Psoas muscle (tissue), 8 donors: Measurements from ENCODE around the gene CBFA2T2. TPM values are rescaled to one million over a fixed set of nuclear protein-coding genes. Genes with fewer than 3 reads are reported as not detected.

Source experiments
- ATAC-seq, 4 donors: fragments of 200-7000 bp; cut with Tn5 transposase; one replicate each; pipeline ENCODE4 v1.9.1; 2020; ENCODE audit warnings: moderate library complexity in 3 of 4, mild to moderate bottlenecking in 2 of 4
- DNase-seq, 2 donors: peaks; one replicate each; pipeline ENCODE4 v3.0.0-alpha.2; 2020
- H3K27ac ChIP-seq: fragments of 200-600 bp; one replicate; pipeline ENCODE4 v1.8.0; 2022
- H3K27me3 ChIP-seq, 3 donors: fragments of 200-600 bp in 1 of 3; one replicate each; pipeline versions ENCODE4 v1.6.1 to v1.8.0; 2013 to 2022; ENCODE audit warnings: low read length in 2 of 3, mild to moderate bottlenecking in 2 of 3, moderate library complexity in 1 of 3; ENCODE audit not compliant: insufficient read depth in 3 of 3
- H3K36me3 ChIP-seq, 2 donors: fragments of 200-600 bp in 1 of 2; one replicate each; pipeline versions ENCODE4 v1.6.1 to v1.8.0; 2013 to 2022; ENCODE audit warnings: low read depth in 1 of 2, mild to moderate bottlenecking in 1 of 2, moderate library complexity in 1 of 2; ENCODE audit not compliant: insufficient read depth in 1 of 2
- H3K4me1 ChIP-seq: fragments of 200-600 bp; one replicate; pipeline ENCODE4 v1.8.0; 2022
- H3K4me3 ChIP-seq: fragments of 200-600 bp; one replicate; pipeline ENCODE4 v1.8.0; 2022; ENCODE audit warnings: mild to moderate bottlenecking
- H3K9me3 ChIP-seq: fragments of 200-600 bp; one replicate; pipeline ENCODE4 v1.8.0; 2022
- WGBS, 3 donors: extraction: QIAGEN DNeasy Blood & Tissue Kit; methylation state at CpG; one replicate each; pipeline versions ENCODE4 v1.1.6 to v1.1.7; 2013; 5-methylcytosine and 5-hydroxymethylcytosine counted together
- intact Hi-C, 2 donors: fragments of 100-400 bp; cut with DNase I; formaldehyde crosslinking; loops; one replicate each; pipeline versions ENCODE4 v1.11.0 to v1.14.2; 2022
- polyA plus RNA-seq, 3 donors: library from polyadenylated mRNA; stranded (reverse); fragments of 200-250 nt; gene quantifications; one replicate each; pipeline ENCODE4 v1.2.3, GENCODE V29; 2013
- total RNA-seq, 4 donors: library from RNA; stranded (reverse); fragmentation: NEBNext Ultra II Directional in 2 of 4; extraction: Animal tissue kit (Norgen Biotek cat#: 25700) in 2 of 4; gene quantifications; one replicate each; pipeline versions ENCODE4 v1.2.1 to v1.2.4, GENCODE V29; 2021 to 2023
- TF ChIP-seq, protein P1 (sequence below): fragments of 200-600 bp; IDR thresholded peaks from one replicate; pipeline ENCODE4 v1.8.0; 2022; ENCODE audit warnings: antibody characterized with exemption
- donor health status: healthy with polysubstance abuse.
- donor health status: DM: no; HTN: no; CAD: no; lungs with moderate emphysema.
- donor health status: Bipolar disorder and iron deficiency.
- donor health status: healthy.
- donor health status: DM: yes; HTN: yes; CAD: no.
- donor health status: DM: no; HTN: no; CAD: no.
- donor health status: DM: no; HTN: no; CAD: no.
- donor health status: DM: yes; HTN: yes; CAD: no.

Gene CBFA2T2
- total and polyA plus RNA-seq, 7 donors, result 3.8 to 9.3 (median 7.0) TPM

DNA sequence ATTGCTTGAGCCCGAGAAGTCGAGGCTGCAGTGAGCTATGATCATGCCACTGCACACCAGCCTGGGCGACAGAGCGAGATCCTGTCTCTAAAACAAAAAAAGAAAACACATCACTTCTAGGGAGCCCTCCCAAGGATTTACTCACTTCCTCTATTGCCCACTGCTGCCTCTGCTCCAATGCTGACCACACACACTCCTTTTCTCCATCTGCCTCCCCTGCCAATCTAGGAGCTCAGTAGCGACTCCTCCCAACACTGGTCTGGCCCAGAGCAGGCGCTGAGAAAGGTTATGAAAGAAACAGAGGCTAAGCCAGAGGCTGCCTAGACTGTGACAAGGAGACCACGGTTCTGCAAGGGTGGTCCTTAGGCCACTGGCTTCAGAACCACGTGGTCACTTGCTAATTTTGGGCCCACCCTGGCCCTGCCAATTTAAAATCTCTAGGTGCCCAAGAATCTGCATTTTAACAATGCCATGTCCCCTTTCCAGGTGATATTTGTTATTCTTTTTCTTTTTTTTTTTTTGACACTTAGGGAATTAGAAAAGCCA, 197.5 kb downstream of the CBFA2T2 start:
- Histone ChIP-seq H3K4me3 (no peak overlapping the region), H3K9me3 (no peaks in the 10 kb centered on the region), H3K36me3 (no peaks in the 10 kb centered on the region), H3K4me1 (peaks cover 4% of the 10 kb centered on the region), H3K27ac (no peak overlapping the region), H3K27me3 (no peaks in the 10 kb centered on the region)
- TF ChIP-seq, protein P1, sequence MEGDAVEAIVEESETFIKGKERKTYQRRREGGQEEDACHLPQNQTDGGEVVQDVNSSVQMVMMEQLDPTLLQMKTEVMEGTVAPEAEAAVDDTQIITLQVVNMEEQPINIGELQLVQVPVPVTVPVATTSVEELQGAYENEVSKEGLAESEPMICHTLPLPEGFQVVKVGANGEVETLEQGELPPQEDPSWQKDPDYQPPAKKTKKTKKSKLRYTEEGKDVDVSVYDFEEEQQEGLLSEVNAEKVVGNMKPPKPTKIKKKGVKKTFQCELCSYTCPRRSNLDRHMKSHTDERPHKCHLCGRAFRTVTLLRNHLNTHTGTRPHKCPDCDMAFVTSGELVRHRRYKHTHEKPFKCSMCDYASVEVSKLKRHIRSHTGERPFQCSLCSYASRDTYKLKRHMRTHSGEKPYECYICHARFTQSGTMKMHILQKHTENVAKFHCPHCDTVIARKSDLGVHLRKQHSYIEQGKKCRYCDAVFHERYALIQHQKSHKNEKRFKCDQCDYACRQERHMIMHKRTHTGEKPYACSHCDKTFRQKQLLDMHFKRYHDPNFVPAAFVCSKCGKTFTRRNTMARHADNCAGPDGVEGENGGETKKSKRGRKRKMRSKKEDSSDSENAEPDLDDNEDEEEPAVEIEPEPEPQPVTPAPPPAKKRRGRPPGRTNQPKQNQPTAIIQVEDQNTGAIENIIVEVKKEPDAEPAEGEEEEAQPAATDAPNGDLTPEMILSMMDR, result no peak
- WGBS, 3 donors, result 79 to 85% (median 80%) methylated on average over 8 of the region's 8 CpGs
- no peak for ATAC-seq
- intact Hi-C loops, result no loop called here
- DNase-seq, result no peak

DNA sequence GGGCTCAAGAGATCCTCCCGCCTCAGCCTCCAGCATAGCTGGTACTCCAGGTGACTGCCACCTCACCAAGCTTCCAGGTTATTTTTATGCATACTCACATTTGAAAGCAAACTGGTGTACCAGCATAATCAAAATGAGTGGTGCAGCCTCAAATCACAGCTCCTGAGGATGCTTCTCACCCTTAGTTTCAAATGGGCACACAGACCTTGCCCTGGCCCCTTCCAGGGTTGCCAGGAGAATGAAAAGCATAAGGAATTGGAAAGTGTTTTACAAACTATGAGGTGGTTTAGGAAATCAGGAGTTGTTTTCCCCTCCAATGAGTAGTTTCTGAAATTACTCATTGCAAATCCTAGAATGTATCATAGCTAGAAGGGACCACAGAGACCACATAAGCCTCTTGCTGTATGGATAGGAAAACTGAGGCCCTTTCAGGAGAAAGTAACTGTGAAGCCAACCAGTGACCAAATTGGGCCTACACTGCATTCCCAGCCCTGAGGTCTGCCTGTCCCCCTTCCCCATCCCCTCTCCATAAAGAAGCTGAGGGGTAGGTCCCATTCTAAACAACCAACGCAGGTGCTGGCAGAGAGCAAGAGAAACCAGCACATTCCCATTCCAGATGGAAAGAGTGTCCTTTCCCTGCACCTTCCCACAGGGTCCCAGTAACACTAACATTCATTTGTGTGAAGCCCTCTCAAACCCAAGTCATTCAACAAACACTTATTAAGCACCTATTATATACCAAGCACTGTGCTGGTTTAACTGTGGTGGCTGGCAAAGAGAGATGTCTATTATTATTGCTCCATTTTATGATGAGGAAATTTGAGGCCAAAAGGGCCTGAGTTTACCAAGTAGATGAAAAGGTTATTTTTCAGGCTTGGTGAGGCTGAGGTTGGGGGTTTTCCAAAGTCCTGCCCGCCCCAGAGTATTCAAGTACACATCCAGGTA, 198.4 kb downstream of the CBFA2T2 start:
- intact Hi-C loops, result no loop called here
- Histone ChIP-seq H3K4me1 (peaks cover 4% of the 10 kb centered on the region), H3K36me3 (no peaks in the 10 kb centered on the region), H3K9me3 (no peaks in the 10 kb centered on the region), H3K27me3 (no peaks in the 10 kb centered on the region), H3K27ac (no peak overlapping the region), H3K4me3 (no peak overlapping the region)
- TF ChIP-seq, protein P1, result no peak
- ATAC-seq (no peak), DNase-seq (no peak)
- WGBS, 3 donors, result 92 to 95% (median 94%) methylated on average over 3 of the region's 3 CpGs

- Histone ChIP-seq H3K4me1 (peaks cover 4% of the 10 kb centered on the region), H3K36me3 (no peaks in the 10 kb centered on the region), H3K4me3 (no peak overlapping the region), H3K9me3 (no peaks in the 10 kb centered on the region), H3K27me3 (no peaks in the 10 kb centered on the region), H3K27ac (no peak overlapping the region)
- 93 to 95% (median 95%) methylated on average over 3 of the region's 3 CpGs for WGBS, 3 donors
- TF ChIP-seq, protein P1, result no peak
- DNase-seq, result no peak
- ATAC-seq, result no peak
- intact Hi-C loops, result no loop called here
Observed at GRCh38 chr20:33688938-33689424, 199.1 kb downstream of the CBFA2T2 start.

- intact Hi-C loops, result no loop called here
- no peaks in the 10 kb centered on the region for H3K9me3 ChIP-seq
Observed at GRCh38 chr20:33689493-33689892, 199.6 kb downstream of the CBFA2T2 start.

More at GRCh38 chr20:33689493-33689892, 199.6 kb downstream of the CBFA2T2 start:
- no peak overlapping the region for H3K27ac ChIP-seq
- TF ChIP-seq, protein P1, result no peak
- no peaks in the 10 kb centered on the region for H3K27me3 ChIP-seq
- peaks cover 4% of the 10 kb centered on the region for H3K4me1 ChIP-seq
- 83 to 100% (median 96%) methylated on average over 1 of the region's 1 CpG for WGBS, 3 donors
- no peak for ATAC-seq
- H3K36me3 ChIP-seq, result no peaks in the 10 kb centered on the region
- no peak overlapping the region for H3K4me3 ChIP-seq
- DNase-seq, result no peak
